WTC11 (cell line): ENCODE measurements around the gene MAGOHB.

Source experiments
- CTCF ChIP-seq: fragments of 200-600 bp; IDR thresholded peaks from 2 replicates; pipeline ENCODE4 v1.8.0; 2022; ENCODE audit warnings: antibody characterized with exemption
- ELF4 ChIP-seq: sonication (generic); formaldehyde crosslinking; IDR thresholded peaks from 2 replicates; pipeline ENCODE4 v1.8.1; 2022; ENCODE audit warnings: low read depth, mild to moderate bottlenecking, moderate library complexity, missing genetic modification reagents
- JUN ChIP-seq: sonication (generic); formaldehyde crosslinking; IDR thresholded peaks from 2 replicates; pipeline ENCODE4 v1.8.0; 2023; ENCODE audit warnings: mild to moderate bottlenecking, missing genetic modification reagents
- MAX ChIP-seq: sonication (generic); formaldehyde crosslinking; IDR thresholded peaks from 2 replicates; pipeline ENCODE4 v1.8.0; 2022; ENCODE audit warnings: mild to moderate bottlenecking, missing genetic modification reagents
- MXD4 ChIP-seq: fragments of 250-450 bp; sonication (Bioruptor Pico); IDR thresholded peaks from 2 replicates; pipeline ENCODE4 v1.8.0; 2021; ENCODE audit warnings: mild to moderate bottlenecking, moderate library complexity, borderline replicate concordance
- MYBL2 ChIP-seq: sonication (generic); formaldehyde crosslinking; IDR thresholded peaks from 2 replicates; pipeline ENCODE4 v1.8.1; 2023; ENCODE audit warnings: mild to moderate bottlenecking, moderate library complexity, missing genetic modification reagents
- SMAD4 ChIP-seq: sonication (generic); formaldehyde crosslinking; IDR thresholded peaks from 2 replicates; pipeline ENCODE4 v1.8.0; 2022; ENCODE audit warnings: mild to moderate bottlenecking, missing genetic modification reagents
- SP1 ChIP-seq: sonication (generic); formaldehyde crosslinking; conservative IDR thresholded peaks from 2 replicates; pipeline ENCODE4 v1.8.1; 2022; ENCODE audit warnings: missing genetic modification reagents
- TP53 ChIP-seq: sonication (generic); formaldehyde crosslinking; IDR thresholded peaks from 2 replicates; pipeline ENCODE4 v1.8.1; 2023; ENCODE audit warnings: mild to moderate bottlenecking, missing genetic modification reagents
- ZNF263 ChIP-seq: sonication (generic); formaldehyde crosslinking; IDR thresholded peaks from 2 replicates; pipeline ENCODE4 v1.8.1; 2022; ENCODE audit warnings: low read depth, mild to moderate bottlenecking, moderate library complexity, missing genetic modification reagents

DNA sequence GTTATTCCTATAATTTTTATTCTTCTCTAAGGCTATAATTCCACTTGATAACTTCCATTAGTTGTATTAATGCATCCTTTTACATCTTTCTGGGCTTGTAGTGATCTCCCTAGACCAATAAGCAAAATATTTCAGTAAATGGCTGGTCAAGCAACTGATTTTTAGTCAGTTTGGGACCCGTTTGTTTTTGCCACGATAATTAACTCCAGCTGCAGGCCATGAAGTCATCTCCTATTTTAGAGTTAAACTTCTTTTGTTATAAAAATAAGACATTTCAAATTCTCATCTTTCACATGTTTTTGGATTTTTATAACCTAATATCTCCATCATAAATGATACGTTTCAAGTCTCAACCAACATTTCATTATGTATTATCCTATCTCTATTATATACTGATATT, 49.4 kb downstream of the MAGOHB start:
- TF ChIP-seq CTCF, result no peak
- no peak for TF ChIP-seq ZNF263 (CRISPR knock-in tag)
- no peak for TF ChIP-seq TP53
- TF ChIP-seq MAX (CRISPR knock-in tag), result no peak
- no peak for TF ChIP-seq JUN (CRISPR knock-in tag)
- TF ChIP-seq ELF4, result no peak
- TF ChIP-seq SP1 (CRISPR knock-in tag), result no peak
- TF ChIP-seq MYBL2 (CRISPR knock-in tag), result no peak
- no peak for TF ChIP-seq SMAD4 (CRISPR knock-in tag)
- TF ChIP-seq MXD4, result no peak
